Transverse colon (tissue), 3 donors: ENCODE measurements around the gene RXFP2.

ENCODE experiments used
- EP300 ChIP-seq: sonication (generic); formaldehyde crosslinking; IDR thresholded peaks from one replicate; pipeline ENCODE4 v1.6.1; 2017; ENCODE audit warnings: antibody characterized with exemption, low read depth
- POLR2AphosphoS5 ChIP-seq, 3 donors: sonication (generic); formaldehyde crosslinking; IDR thresholded peaks; one replicate each; pipeline ENCODE4 v1.6.1; 2016; ENCODE audit warnings: antibody characterized with exemption in 3 of 3

GRCh38 chr13:31755211-31755610 lies 15.9 kb downstream of the RXFP2 start:
- no peak for TF ChIP-seq EP300
- no peak for TF ChIP-seq POLR2AphosphoS5 (IDR thresholded peaks at IDR 0.05)
